HG03469 (cell line): ENCODE results near the gene ZNF283.
A peak's percentile ranks its signal among the peaks of the same experiment; 100 is the strongest.

Experiments used
- ATAC-seq: cut with Tn5 transposase; IDR thresholded peaks from one replicate; pipeline ENCODE4 v1.9.1; 2021; ENCODE audit warnings: mild to moderate bottlenecking, moderate library complexity, moderate number of reproducible peaks; ENCODE audit not compliant: unreplicated experiment

Gene ZNF283

GRCh38 chr19:43826787-43827754, at the start of gene ZNF283:
Gene ZNF283, plus strand, starts transcription at chr19:43827321. Its CDS starts 6,184 bp downstream, at chr19:43833505.
- ATAC-seq = peak; percentile 62

GRCh38 chr19:43778651-43779050, 48.5 kb upstream of the ZNF283 start:
- ATAC-seq = no peak

GRCh38 chr19:43779147-43779819, 47.8 kb upstream of the ZNF283 start:
- ATAC-seq = no peak

GRCh38 chr19:43779820-43780219, 47.3 kb upstream of the ZNF283 start:
- ATAC-seq = no peak

GRCh38 chr19:43780706-43781525, 46.2 kb upstream of the ZNF283 start, which contains the start of gene KCNN4:
Gene KCNN4, minus strand, starts transcription at chr19:43780973. Its CDS starts 112 bp downstream, at chr19:43780861.
- ATAC-seq = no peak

- no peak for ATAC-seq
Measured at GRCh38 chr19:43781630-43782310, 45.4 kb upstream of the ZNF283 start.

GRCh38 chr19:43782311-43782660, 44.8 kb upstream of the ZNF283 start:
- no peak for ATAC-seq

- no peak for ATAC-seq
Measured at GRCh38 chr19:43782689-43783231, 44.4 kb upstream of the ZNF283 start.

- ATAC-seq = no peak
Measured at GRCh38 chr19:43783636-43784035, 43.5 kb upstream of the ZNF283 start.

GRCh38 chr19:43784241-43784980, 42.7 kb upstream of the ZNF283 start:
- no peak for ATAC-seq

GRCh38 chr19:43784981-43785808, 41.9 kb upstream of the ZNF283 start:
- no peak for ATAC-seq

- no peak for ATAC-seq
Measured at GRCh38 chr19:43786665-43787064, 40.5 kb upstream of the ZNF283 start.

GRCh38 chr19:43789029-43789428, 38.1 kb upstream of the ZNF283 start:
- no peak for ATAC-seq

- ATAC-seq = no peak
Measured at GRCh38 chr19:43790587-43790986, 36.5 kb upstream of the ZNF283 start.

GRCh38 chr19:43797118-43797517, 30.0 kb upstream of the ZNF283 start:
- ATAC-seq = no peak

- no peak for ATAC-seq
Measured at GRCh38 chr19:43797556-43797955, 29.6 kb upstream of the ZNF283 start.

- ATAC-seq = no peak
Measured at GRCh38 chr19:43798026-43798545, 29.0 kb upstream of the ZNF283 start.
